Activated naive CD4-positive, alpha-beta T cell treated with anti-CD3 and anti-CD28 coated beads for 36 hours (primary cell): ENCODE measurements around the gene CAMTA1. TPM values are rescaled to one million over a fixed set of nuclear protein-coding genes. Genes with fewer than 3 reads are reported as not detected.

Experiments used
- CTCF ChIA-PET: fragments of 350-600 bp; sonication (Branson Sonifier 250); formaldehyde crosslinking; loops from one replicate; lab custom pipeline; 2021; ENCODE audit warnings: antibody characterized with exemption; lab: Charles Lee
- DNase-seq: peaks from one replicate; pipeline ENCODE4 v3.0.0-alpha.2; 2020
- H3K27ac Mint-ChIP-seq: one replicate; pipeline ENCODE4 v1.8.0; 2021; ENCODE audit warnings: mild to moderate bottlenecking, mixed read lengths
- H3K27me3 Mint-ChIP-seq: one replicate; pipeline ENCODE4 v1.8.0; 2021; ENCODE audit warnings: low read depth, mixed read lengths
- H3K36me3 Mint-ChIP-seq: one replicate; pipeline ENCODE4 v1.8.0; 2021; ENCODE audit warnings: low read depth, mixed read lengths
- H3K4me1 Mint-ChIP-seq: one replicate; pipeline ENCODE4 v1.8.0; 2021; ENCODE audit warnings: low read depth, mixed read lengths
- H3K4me3 Mint-ChIP-seq: one replicate; pipeline ENCODE4 v1.8.0; 2021; ENCODE audit warnings: mild to moderate bottlenecking, moderate library complexity, mixed read lengths
- H3K9me3 Mint-ChIP-seq: one replicate; pipeline ENCODE4 v1.8.0; 2021; ENCODE audit warnings: mixed read lengths
- intact Hi-C: fragments of 100-400 bp; cut with micrococcal nuclease; formaldehyde crosslinking; loops from one replicate; pipeline ENCODE4 v1.15.1; 2023
- total RNA-seq, 2 experiments: library from RNA; stranded (reverse); gene quantifications; one replicate each; pipeline ENCODE4 v1.2.3, GENCODE V29; 2021

The CAMTA1 gene
- total RNA-seq, 2 experiments from 2014 or later, result 61.5 to 70.9 TPM

GRCh38 chr1:6955357-6956094 lies 170.3 kb downstream of the CAMTA1 start:
- CTCF ChIA-PET, result interaction anchor here (0.6 kb wide), 1 partner anchor 14 kb away, joined by 3 read pairs; no protein-coding TSS in a partner anchor
- H3K27me3 Mint-ChIP-seq, result no peaks in the 10 kb centered on the region
- no peak for DNase-seq
- no peaks in the 10 kb centered on the region for H3K4me1 Mint-ChIP-seq
- H3K9me3 Mint-ChIP-seq, result no peaks in the 10 kb centered on the region
- H3K36me3 Mint-ChIP-seq, result no peaks in the 10 kb centered on the region
- intact Hi-C loops, result no loop called here
- H3K4me3 Mint-ChIP-seq, result no peak overlapping the region
- H3K27ac Mint-ChIP-seq, result no peak overlapping the region

- intact Hi-C loops, result no loop called here
- H3K27ac Mint-ChIP-seq, result no peak overlapping the region
- H3K9me3 Mint-ChIP-seq, result no peaks in the 10 kb centered on the region
- no peaks in the 10 kb centered on the region for H3K27me3 Mint-ChIP-seq
- H3K4me3 Mint-ChIP-seq, result no peak overlapping the region
- CTCF ChIA-PET, result no interaction called here
- no peak for DNase-seq
- no peaks in the 10 kb centered on the region for H3K36me3 Mint-ChIP-seq
- H3K4me1 Mint-ChIP-seq, result no peaks in the 10 kb centered on the region
Measured at GRCh38 chr1:6956488-6957159, 171.4 kb downstream of the CAMTA1 start.

GRCh38 chr1:6957341-6957740 lies 172.1 kb downstream of the CAMTA1 start:
- no peaks in the 10 kb centered on the region for H3K9me3 Mint-ChIP-seq
- no peaks in the 10 kb centered on the region for H3K27me3 Mint-ChIP-seq
- no peak overlapping the region for H3K4me3 Mint-ChIP-seq
- H3K27ac Mint-ChIP-seq, result no peak overlapping the region
- DNase-seq, result no peak
- intact Hi-C loops, result no loop called here
- CTCF ChIA-PET, result no interaction called here
- H3K4me1 Mint-ChIP-seq, result no peaks in the 10 kb centered on the region
- no peaks in the 10 kb centered on the region for H3K36me3 Mint-ChIP-seq

- H3K27me3 Mint-ChIP-seq, result no peaks in the 10 kb centered on the region
- H3K27ac Mint-ChIP-seq, result no peak overlapping the region
- H3K4me1 Mint-ChIP-seq, result peaks cover 8% of the 10 kb centered on the region
- CTCF ChIA-PET, result no interaction called here
- H3K9me3 Mint-ChIP-seq, result no peaks in the 10 kb centered on the region
- no peak for DNase-seq
- no peak overlapping the region for H3K4me3 Mint-ChIP-seq
- intact Hi-C loops, result no loop called here
- H3K36me3 Mint-ChIP-seq, result no peaks in the 10 kb centered on the region
Measured at GRCh38 chr1:6958407-6959030, 173.3 kb downstream of the CAMTA1 start.

GRCh38 chr1:6959491-6959890 lies 174.2 kb downstream of the CAMTA1 start:
- Mint-ChIP-seq H3K4me3 (no peak overlapping the region), H3K9me3 (no peaks in the 10 kb centered on the region), H3K4me1 (peaks cover 13% of the 10 kb centered on the region), H3K27ac (no peak overlapping the region), H3K36me3 (no peaks in the 10 kb centered on the region), H3K27me3 (peaks cover 6% of the 10 kb centered on the region)
- intact Hi-C loops, result no loop called here
- DNase-seq, result no peak
- CTCF ChIA-PET, result interaction anchor here (1.0 kb wide), 1 partner anchor 32 kb away, joined by 3 read pairs; no protein-coding TSS in a partner anchor

GRCh38 chr1:6960291-6960811 lies 175.1 kb downstream of the CAMTA1 start:
- Mint-ChIP-seq H3K9me3 (no peaks in the 10 kb centered on the region), H3K4me1 (peaks cover 13% of the 10 kb centered on the region), H3K27ac (no peak overlapping the region), H3K4me3 (no peak overlapping the region), H3K27me3 (peaks cover 8% of the 10 kb centered on the region), H3K36me3 (no peaks in the 10 kb centered on the region)
- CTCF ChIA-PET, result interaction anchor here (0.6 kb wide), 1 partner anchor 268 kb away, joined by 3 read pairs; no protein-coding TSS in a partner anchor
- no peak for DNase-seq
- intact Hi-C loops, result loop anchor here (5.0 kb wide), 1 partner anchor 358 kb away; the partner anchor contains the start of gene KLHL21

GRCh38 chr1:6960860-6961259 lies 175.6 kb downstream of the CAMTA1 start:
- H3K4me1 Mint-ChIP-seq, result peaks cover 13% of the 10 kb centered on the region
- no peak overlapping the region for H3K27ac Mint-ChIP-seq
- no peaks in the 10 kb centered on the region for H3K9me3 Mint-ChIP-seq
- peaks cover 8% of the 10 kb centered on the region for H3K27me3 Mint-ChIP-seq
- no peak overlapping the region for H3K4me3 Mint-ChIP-seq
- intact Hi-C loops, result loop anchor here (5.0 kb wide), 1 partner anchor 359 kb away; the partner anchor contains the start of gene KLHL21
- CTCF ChIA-PET, result interaction anchor here (0.6 kb wide), 1 partner anchor 269 kb away, joined by 3 read pairs; no protein-coding TSS in a partner anchor
- no peaks in the 10 kb centered on the region for H3K36me3 Mint-ChIP-seq
- DNase-seq, result no peak

GRCh38 chr1:6961289-6961688 lies 176.0 kb downstream of the CAMTA1 start:
- Mint-ChIP-seq H3K27me3 (peaks cover 8% of the 10 kb centered on the region), H3K4me1 (peaks cover 13% of the 10 kb centered on the region), H3K36me3 (no peaks in the 10 kb centered on the region), H3K9me3 (no peaks in the 10 kb centered on the region), H3K4me3 (no peak overlapping the region), H3K27ac (no peak overlapping the region)
- CTCF ChIA-PET, result no interaction called here
- DNase-seq, result no peak
- intact Hi-C loops, result loop anchor here (5.0 kb wide), 1 partner anchor 359 kb away; the partner anchor contains the start of gene KLHL21

- H3K4me3 Mint-ChIP-seq, result peak overlapping the region; percentile 74
- no peaks in the 10 kb centered on the region for H3K9me3 Mint-ChIP-seq
- peaks cover 8% of the 10 kb centered on the region for H3K27me3 Mint-ChIP-seq
- peaks cover 13% of the 10 kb centered on the region for H3K4me1 Mint-ChIP-seq
- CTCF ChIA-PET, result no interaction called here
- no peak overlapping the region for H3K27ac Mint-ChIP-seq
- H3K36me3 Mint-ChIP-seq, result no peaks in the 10 kb centered on the region
- no peak for DNase-seq
- intact Hi-C loops, result loop anchor here (2.0 to 5.0 kb wide), 2 partner anchors 35 to 360 kb away; partner anchors contain the start of gene KLHL21
Measured at GRCh38 chr1:6961905-6962477, 176.7 kb downstream of the CAMTA1 start.

GRCh38 chr1:6962478-6962995 lies 177.3 kb downstream of the CAMTA1 start:
- Mint-ChIP-seq H3K36me3 (no peaks in the 10 kb centered on the region), H3K27me3 (peaks cover 9% of the 10 kb centered on the region), H3K27ac (peak overlapping the region; percentile 80), H3K4me1 (peaks cover 14% of the 10 kb centered on the region), H3K4me3 (peak overlapping the region; percentile 74), H3K9me3 (no peaks in the 10 kb centered on the region)
- intact Hi-C loops, result loop anchor here (2.0 to 5.0 kb wide), 2 partner anchors 34 to 360 kb away; partner anchors contain the start of gene KLHL21
- CTCF ChIA-PET, result no interaction called here
- DNase-seq, result peak; percentile 90

- Mint-ChIP-seq H3K9me3 (no peaks in the 10 kb centered on the region), H3K4me1 (peaks cover 22% of the 10 kb centered on the region), H3K27ac (peak overlapping the region; percentile 80), H3K4me3 (peak overlapping the region; percentile 74), H3K36me3 (no peaks in the 10 kb centered on the region), H3K27me3 (peaks cover 16% of the 10 kb centered on the region)
- CTCF ChIA-PET, result no interaction called here
- intact Hi-C loops, result loop anchor here (1.0 to 5.0 kb wide), 3 partner anchors 34 to 361 kb away; partner anchors contain the start of genes CAMTA1 and KLHL21
- DNase-seq, result peak; percentile 91
Measured at GRCh38 chr1:6962996-6963911, 178.0 kb downstream of the CAMTA1 start.
